Activated CD8-positive, alpha-beta memory T cell treated with anti-CD3 and anti-CD28 coated beads for 1 hour (primary cell): ENCODE results near the gene LHFPL3.

Source experiments
- DNase-seq, 2 donors: peaks; one replicate each; pipeline ENCODE4 v3.0.0-alpha.2; 2020; ENCODE audit warnings: low read depth in 1 of 2; ENCODE audit errors: extremely low read depth in 1 of 2

The LHFPL3 gene

DNA sequence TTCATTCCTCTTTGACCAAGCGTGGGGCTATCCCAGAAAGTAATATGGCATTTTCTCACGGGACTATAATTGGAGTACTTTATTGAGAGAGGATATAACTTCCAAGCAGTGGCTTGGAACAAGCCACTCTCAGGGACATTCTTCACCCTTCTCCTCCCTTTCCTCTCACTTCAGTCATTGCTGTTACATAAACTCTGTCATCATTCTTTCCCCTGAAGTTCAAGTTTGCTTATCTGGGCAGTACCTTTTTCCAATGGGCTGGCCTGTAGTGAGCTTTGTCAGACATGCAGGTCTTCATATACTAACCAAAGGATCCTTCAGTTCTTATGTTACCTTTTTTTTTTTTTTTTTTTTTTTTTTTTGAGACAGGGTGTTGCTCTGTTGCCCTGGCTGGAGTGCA lies 626.9 kb downstream of the LHFPL3 start:
- no peak for DNase-seq
